Measurements from ENCODE around the gene CDH4.

Gene CDH4

DNA sequence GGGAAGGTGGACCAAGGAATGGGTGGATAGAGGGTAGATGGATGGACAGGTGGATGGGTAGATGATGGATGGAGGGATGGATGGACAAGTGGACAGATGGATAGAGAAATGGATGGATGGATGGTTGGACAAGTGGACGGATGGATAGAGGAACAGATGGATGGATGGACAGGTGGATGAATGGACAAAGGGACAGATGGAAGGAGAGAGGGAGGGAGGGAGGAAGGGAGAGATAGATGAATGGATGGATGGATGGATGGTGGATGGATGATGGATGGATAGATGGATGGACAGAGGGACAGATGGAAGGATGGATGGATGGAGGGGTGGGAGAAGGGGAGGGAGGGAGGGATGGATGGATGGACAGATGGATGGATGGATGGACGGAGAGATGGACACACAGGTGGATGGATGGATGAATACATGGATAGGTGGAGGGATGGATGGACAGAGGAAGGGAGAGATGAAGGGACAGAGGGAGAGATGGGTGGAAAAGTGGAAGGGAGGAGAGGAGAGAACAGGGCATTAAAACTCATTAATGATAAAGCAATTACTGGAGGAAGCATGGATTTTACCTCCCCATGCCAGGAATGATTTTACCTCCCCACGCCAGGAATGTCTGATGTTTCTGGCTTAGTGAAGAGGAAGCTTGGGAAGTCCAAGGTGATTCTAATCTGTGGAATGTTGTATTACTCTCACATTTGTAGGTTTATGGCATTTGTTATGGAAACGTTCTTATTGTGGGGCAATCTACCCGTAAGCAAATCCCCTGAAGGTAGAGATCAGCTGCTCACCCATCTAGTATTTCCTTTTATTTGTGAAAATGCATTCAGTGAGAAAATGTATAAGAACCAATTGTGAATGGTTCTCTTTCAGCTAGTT, 430.3 kb downstream of the CDH4 start:
- no CpG with 5 or more reads among the region's 5 CpGs for WGBS, 2 donors (ENCODE audit: extremely low coverage in 2 of 2, insufficient read length in 2 of 2, insufficient replicate concordance in 1 of 2)
- peaks cover 3 to 16% of the 10 kb centered on the region in 2 donors for H3K4me1 ChIP-seq (ENCODE audit: control insufficient read depth in 2 of 2, insufficient read depth in 1 of 2, low read depth in 1 of 2, low read length in 2 of 2)
- no peak for DNase-seq (ENCODE audit: low spot score)
- no peak overlapping the region for H2BK12ac ChIP-seq (ENCODE audit: low read length)
- no peak overlapping the region for H2BK5ac ChIP-seq (ENCODE audit: low read length)
- no peak overlapping the region for H2BK120ac ChIP-seq (ENCODE audit: low read depth, low read length)
- peak overlapping the region; percentile 12 for H2AK5ac ChIP-seq (ENCODE audit: low read depth, low read length)
- no peaks in the 10 kb centered on the region for H3K36me3 ChIP-seq (replicated peaks in 1 of 2; ENCODE audit: control insufficient read depth in 2 of 2, insufficient read depth in 2 of 2, low read length in 2 of 2)
- no peak overlapping the region for H3K18ac ChIP-seq (ENCODE audit: low read length)
- no peak overlapping the region for H3K4me2 ChIP-seq (ENCODE audit: insufficient read depth, low read length, poor library complexity, severe bottlenecking)
- no peak overlapping the region for H3K14ac ChIP-seq (ENCODE audit: low read length)
- H3K27me3 ChIP-seq (ENCODE audit: control insufficient read depth in 3 of 3, insufficient read depth in 3 of 3, low read depth in 1 of 3, low read length in 3 of 3), result no peaks in the 10 kb centered on the region
- H2BK15ac ChIP-seq (ENCODE audit: low read length), result no peak overlapping the region
- H2AFZ ChIP-seq (ENCODE audit: low read length), result no peak overlapping the region
- no peak overlapping the region for H3K23ac ChIP-seq (ENCODE audit: low read depth, low read length, poor library complexity)
- no peak overlapping the region for H3K4ac ChIP-seq (ENCODE audit: low read length)
- no peak overlapping the region for H4K8ac ChIP-seq (ENCODE audit: low read depth, low read length)
- no peak overlapping the region for H3K9ac ChIP-seq (ENCODE audit: low read depth, low read length, poor library complexity)
- H3K9me3 ChIP-seq (replicated peaks in 1 of 2; ENCODE audit: control insufficient read depth in 2 of 2, insufficient read depth in 1 of 2, low read depth in 1 of 2, low read length in 2 of 2), result peaks cover 0 to 4% of the 10 kb centered on the region in 2 donors
- no peaks in the 10 kb centered on the region for H3K79me1 ChIP-seq (ENCODE audit: low read depth, low read length)
- no peak overlapping the region for H3K27ac ChIP-seq (replicated peaks; ENCODE audit: low read length)
- no peak overlapping the region for H3K4me3 ChIP-seq (ENCODE audit: low read length in 2 of 2)
- H4K91ac ChIP-seq (ENCODE audit: low read depth, low read length, poor library complexity), result no peak overlapping the region

DNA sequence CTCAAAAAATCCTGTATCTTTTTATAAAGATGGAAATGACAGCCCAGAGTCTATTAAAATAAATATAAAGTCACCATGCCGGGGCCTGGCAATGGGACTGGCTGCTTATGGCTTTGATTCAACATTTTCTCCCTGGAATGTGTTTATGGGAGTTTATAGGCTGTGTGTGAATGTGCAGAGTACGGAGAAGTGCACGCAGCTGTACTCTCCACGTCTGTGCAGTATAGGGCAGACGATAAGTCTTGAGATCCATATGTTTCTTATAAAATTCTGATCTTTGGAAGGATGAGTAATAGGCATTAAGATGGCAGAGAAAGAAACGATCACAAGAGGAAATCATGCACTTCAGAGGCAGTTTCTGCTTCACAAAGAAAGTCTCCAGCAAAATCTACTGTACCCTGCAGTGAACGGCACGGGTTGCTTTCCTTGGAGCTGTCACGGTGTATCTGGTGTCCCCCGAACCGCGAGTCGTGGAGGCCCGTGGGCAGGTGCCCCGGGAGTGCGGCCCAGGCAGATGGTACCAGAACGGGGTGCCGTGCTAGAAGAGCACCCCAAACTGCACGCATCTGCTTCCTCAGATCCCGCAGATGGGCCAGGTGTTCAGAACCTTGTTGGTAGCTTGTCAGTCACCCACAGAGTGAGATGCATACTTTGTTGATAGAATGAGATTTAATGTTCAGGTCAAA, 431.1 kb downstream of the CDH4 start:
- no peak overlapping the region for H3K4me3 ChIP-seq (ENCODE audit: low read length in 2 of 2)

DNA sequence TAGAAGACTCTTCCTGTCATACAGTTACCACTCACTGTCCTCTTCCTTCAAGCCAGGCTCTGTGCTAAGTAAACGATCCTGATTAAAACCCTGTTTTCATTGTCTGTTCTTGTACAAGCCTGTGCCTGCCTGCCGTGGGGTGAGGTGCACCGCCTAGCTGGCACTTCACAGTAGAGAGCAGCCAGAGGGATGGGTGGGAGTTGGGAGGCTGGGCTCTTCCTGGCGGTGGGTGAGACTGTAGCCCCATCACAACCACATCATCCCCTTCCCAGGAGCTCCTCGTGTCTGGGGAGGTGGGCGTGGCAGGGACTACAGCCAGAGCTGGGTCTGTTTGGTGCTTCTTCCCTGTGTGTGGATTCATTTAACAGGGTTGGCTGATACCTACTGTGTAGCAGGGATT, 431.7 kb downstream of the CDH4 start:
- Histone ChIP-seq H2BK15ac (ENCODE audit: low read length) (no peak overlapping the region), H3K4me2 (ENCODE audit: insufficient read depth, low read length, poor library complexity, severe bottlenecking) (no peak overlapping the region), H3K79me1 (ENCODE audit: low read depth, low read length) (no peaks in the 10 kb centered on the region), H3K9me3 (replicated peaks in 1 of 2; ENCODE audit: control insufficient read depth in 2 of 2, insufficient read depth in 1 of 2, low read depth in 1 of 2, low read length in 2 of 2) (peaks cover 0 to 4% of the 10 kb centered on the region in 2 donors), H2BK120ac (ENCODE audit: low read depth, low read length) (no peak overlapping the region), H4K8ac (ENCODE audit: low read depth, low read length) (no peak overlapping the region), H3K23ac (ENCODE audit: low read depth, low read length, poor library complexity) (no peak overlapping the region), H4K91ac (ENCODE audit: low read depth, low read length, poor library complexity) (no peak overlapping the region), H3K4ac (ENCODE audit: low read length) (no peak overlapping the region), H3K14ac (ENCODE audit: low read length) (no peak overlapping the region), H2AK5ac (ENCODE audit: low read depth, low read length) (no peak overlapping the region), H2BK5ac (ENCODE audit: low read length) (no peak overlapping the region), H2BK12ac (ENCODE audit: low read length) (no peak overlapping the region), H3K27me3 (ENCODE audit: control insufficient read depth in 3 of 3, insufficient read depth in 3 of 3, low read depth in 1 of 3, low read length in 3 of 3) (no peaks in the 10 kb centered on the region), H2AFZ (ENCODE audit: low read length) (no peak overlapping the region), H3K9ac (ENCODE audit: low read depth, low read length, poor library complexity) (no peak overlapping the region), H3K27ac (replicated peaks; ENCODE audit: low read length) (no peak overlapping the region), H3K4me3 (ENCODE audit: low read length in 2 of 2) (no peak overlapping the region), H3K4me1 (ENCODE audit: control insufficient read depth in 2 of 2, insufficient read depth in 1 of 2, low read depth in 1 of 2, low read length in 2 of 2) (peaks cover 3 to 20% of the 10 kb centered on the region in 2 donors), H3K36me3 (replicated peaks in 1 of 2; ENCODE audit: control insufficient read depth in 2 of 2, insufficient read depth in 2 of 2, low read length in 2 of 2) (no peaks in the 10 kb centered on the region), H3K18ac (ENCODE audit: low read length) (peak overlapping the region; percentile 54)
- WGBS, 2 donors (ENCODE audit: extremely low coverage in 2 of 2, insufficient read length in 2 of 2, insufficient replicate concordance in 1 of 2), result no CpG with 5 or more reads among the region's 6 CpGs
- no peak for DNase-seq (ENCODE audit: low spot score)

More for the DNA sequence above, 431.1 kb downstream of the CDH4 start:
- H4K91ac ChIP-seq (ENCODE audit: low read depth, low read length, poor library complexity), result no peak overlapping the region
- no peak overlapping the region for H3K27ac ChIP-seq (replicated peaks; ENCODE audit: low read length)
- no peak overlapping the region for H2BK5ac ChIP-seq (ENCODE audit: low read length)
- H3K23ac ChIP-seq (ENCODE audit: low read depth, low read length, poor library complexity), result no peak overlapping the region
- H4K8ac ChIP-seq (ENCODE audit: low read depth, low read length), result no peak overlapping the region
- no peak overlapping the region for H2BK15ac ChIP-seq (ENCODE audit: low read length)
- H3K36me3 ChIP-seq (replicated peaks in 1 of 2; ENCODE audit: control insufficient read depth in 2 of 2, insufficient read depth in 2 of 2, low read length in 2 of 2), result no peaks in the 10 kb centered on the region
- H3K9me3 ChIP-seq (replicated peaks in 1 of 2; ENCODE audit: control insufficient read depth in 2 of 2, insufficient read depth in 1 of 2, low read depth in 1 of 2, low read length in 2 of 2), result peaks cover 0 to 4% of the 10 kb centered on the region in 2 donors
- peak overlapping the region; percentile 12 for H2BK12ac ChIP-seq (ENCODE audit: low read length)
- peaks cover 3 to 18% of the 10 kb centered on the region in 2 donors for H3K4me1 ChIP-seq (ENCODE audit: control insufficient read depth in 2 of 2, insufficient read depth in 1 of 2, low read depth in 1 of 2, low read length in 2 of 2)
- no peak overlapping the region for H3K4ac ChIP-seq (ENCODE audit: low read length)
- no peak for DNase-seq (ENCODE audit: low spot score)
- H3K18ac ChIP-seq (ENCODE audit: low read length), result peak overlapping the region; percentile 58
- no peak overlapping the region for H2AK5ac ChIP-seq (ENCODE audit: low read depth, low read length)
- H3K9ac ChIP-seq (ENCODE audit: low read depth, low read length, poor library complexity), result peak overlapping the region; percentile 4
- no peak overlapping the region for H3K4me2 ChIP-seq (ENCODE audit: insufficient read depth, low read length, poor library complexity, severe bottlenecking)
- H3K27me3 ChIP-seq (ENCODE audit: control insufficient read depth in 3 of 3, insufficient read depth in 3 of 3, low read depth in 1 of 3, low read length in 3 of 3), result no peaks in the 10 kb centered on the region
- no peak overlapping the region for H3K14ac ChIP-seq (ENCODE audit: low read length)
- no CpG with 5 or more reads among the region's 20 CpGs for WGBS, 2 donors (ENCODE audit: extremely low coverage in 2 of 2, insufficient read length in 2 of 2, insufficient replicate concordance in 1 of 2)
- no peaks in the 10 kb centered on the region for H3K79me1 ChIP-seq (ENCODE audit: low read depth, low read length)
- no peak overlapping the region for H2BK120ac ChIP-seq (ENCODE audit: low read depth, low read length)
- H2AFZ ChIP-seq (ENCODE audit: low read length), result no peak overlapping the region

GRCh38 chr20:61684136-61684535, 432.1 kb downstream of the CDH4 start:
- no peak overlapping the region for H3K4me2 ChIP-seq (ENCODE audit: insufficient read depth, low read length, poor library complexity, severe bottlenecking)
- no peak overlapping the region for H4K91ac ChIP-seq (ENCODE audit: low read depth, low read length, poor library complexity)
- H3K23ac ChIP-seq (ENCODE audit: low read depth, low read length, poor library complexity), result peak overlapping the region; percentile 13
- no peak for DNase-seq (ENCODE audit: low spot score)
- peaks cover 0 to 4% of the 10 kb centered on the region in 2 donors for H3K9me3 ChIP-seq (replicated peaks in 1 of 2; ENCODE audit: control insufficient read depth in 2 of 2, insufficient read depth in 1 of 2, low read depth in 1 of 2, low read length in 2 of 2)
- no peaks in the 10 kb centered on the region for H3K79me1 ChIP-seq (ENCODE audit: low read depth, low read length)
- no peak overlapping the region for H2AFZ ChIP-seq (ENCODE audit: low read length)
- H3K36me3 ChIP-seq (replicated peaks in 1 of 2; ENCODE audit: control insufficient read depth in 2 of 2, insufficient read depth in 2 of 2, low read length in 2 of 2), result no peaks in the 10 kb centered on the region
- H2BK15ac ChIP-seq (ENCODE audit: low read length), result peak overlapping the region; percentile 17
- no peak overlapping the region for H3K4me3 ChIP-seq (ENCODE audit: low read length in 2 of 2)
- H3K4ac ChIP-seq (ENCODE audit: low read length), result no peak overlapping the region
- peak overlapping the region; percentile 20 for H2AK5ac ChIP-seq (ENCODE audit: low read depth, low read length)
- H2BK120ac ChIP-seq (ENCODE audit: low read depth, low read length), result no peak overlapping the region
- H2BK12ac ChIP-seq (ENCODE audit: low read length), result no peak overlapping the region
- H3K27ac ChIP-seq (replicated peaks; ENCODE audit: low read length), result no peak overlapping the region
- no peaks in the 10 kb centered on the region for H3K27me3 ChIP-seq (ENCODE audit: control insufficient read depth in 3 of 3, insufficient read depth in 3 of 3, low read depth in 1 of 3, low read length in 3 of 3)
- no peak overlapping the region for H3K14ac ChIP-seq (ENCODE audit: low read length)
- no peak overlapping the region for H2BK5ac ChIP-seq (ENCODE audit: low read length)
- peaks cover 3 to 20% of the 10 kb centered on the region in 2 donors for H3K4me1 ChIP-seq (ENCODE audit: control insufficient read depth in 2 of 2, insufficient read depth in 1 of 2, low read depth in 1 of 2, low read length in 2 of 2)
- no CpG with 5 or more reads among the region's 13 CpGs for WGBS, 2 donors (ENCODE audit: extremely low coverage in 2 of 2, insufficient read length in 2 of 2, insufficient replicate concordance in 1 of 2)
- H3K9ac ChIP-seq (ENCODE audit: low read depth, low read length, poor library complexity), result no peak overlapping the region
- no peak overlapping the region for H3K18ac ChIP-seq (ENCODE audit: low read length)
- no peak overlapping the region for H4K8ac ChIP-seq (ENCODE audit: low read depth, low read length)
